Measurements from ENCODE around the gene ZACN.

The ZACN gene

GRCh38 chr17:76079535-76079955 lies 563 bp downstream of the ZACN start:
- H3K4me3 ChIP-seq (ENCODE audit: control insufficient read depth, low read depth, low read length): no peak overlapping the region
- DNase-seq (ENCODE audit: low read depth): no peak

GRCh38 chr17:76079956-76080767 lies 1.2 kb downstream of the ZACN start:
- no peak for DNase-seq (ENCODE audit: low read depth)
- H3K4me3 ChIP-seq (ENCODE audit: control insufficient read depth, low read depth, low read length): no peak overlapping the region
- no peak for TF ChIP-seq CTCF (IDR thresholded peaks at IDR 0.05; ENCODE audit: control insufficient read depth, insufficient read depth, low read depth, low read length, missing control alignments)

More at GRCh38 chr17:76079535-76079955, 563 bp downstream of the ZACN start:
- TF ChIP-seq CTCF (IDR thresholded peaks at IDR 0.05; ENCODE audit: control insufficient read depth, insufficient read depth, low read depth, low read length, missing control alignments): no peak

GRCh38 chr17:76080768-76081287 lies 1.8 kb downstream of the ZACN start:
- no peak for TF ChIP-seq CTCF (IDR thresholded peaks at IDR 0.05; ENCODE audit: control insufficient read depth, insufficient read depth, low read depth, low read length, missing control alignments)
- no peak overlapping the region for H3K4me3 ChIP-seq (ENCODE audit: control insufficient read depth, low read depth, low read length)
- no peak for DNase-seq (ENCODE audit: low read depth)

- TF ChIP-seq CTCF (IDR thresholded peaks at IDR 0.05; ENCODE audit: control insufficient read depth, insufficient read depth, low read depth, low read length, missing control alignments): no peak
- no peak for DNase-seq (ENCODE audit: low read depth)
- H3K4me3 ChIP-seq (ENCODE audit: control insufficient read depth, low read depth, low read length): no peak overlapping the region
Measured at GRCh38 chr17:76081295-76082210, 2.6 kb downstream of the ZACN start.

DNA sequence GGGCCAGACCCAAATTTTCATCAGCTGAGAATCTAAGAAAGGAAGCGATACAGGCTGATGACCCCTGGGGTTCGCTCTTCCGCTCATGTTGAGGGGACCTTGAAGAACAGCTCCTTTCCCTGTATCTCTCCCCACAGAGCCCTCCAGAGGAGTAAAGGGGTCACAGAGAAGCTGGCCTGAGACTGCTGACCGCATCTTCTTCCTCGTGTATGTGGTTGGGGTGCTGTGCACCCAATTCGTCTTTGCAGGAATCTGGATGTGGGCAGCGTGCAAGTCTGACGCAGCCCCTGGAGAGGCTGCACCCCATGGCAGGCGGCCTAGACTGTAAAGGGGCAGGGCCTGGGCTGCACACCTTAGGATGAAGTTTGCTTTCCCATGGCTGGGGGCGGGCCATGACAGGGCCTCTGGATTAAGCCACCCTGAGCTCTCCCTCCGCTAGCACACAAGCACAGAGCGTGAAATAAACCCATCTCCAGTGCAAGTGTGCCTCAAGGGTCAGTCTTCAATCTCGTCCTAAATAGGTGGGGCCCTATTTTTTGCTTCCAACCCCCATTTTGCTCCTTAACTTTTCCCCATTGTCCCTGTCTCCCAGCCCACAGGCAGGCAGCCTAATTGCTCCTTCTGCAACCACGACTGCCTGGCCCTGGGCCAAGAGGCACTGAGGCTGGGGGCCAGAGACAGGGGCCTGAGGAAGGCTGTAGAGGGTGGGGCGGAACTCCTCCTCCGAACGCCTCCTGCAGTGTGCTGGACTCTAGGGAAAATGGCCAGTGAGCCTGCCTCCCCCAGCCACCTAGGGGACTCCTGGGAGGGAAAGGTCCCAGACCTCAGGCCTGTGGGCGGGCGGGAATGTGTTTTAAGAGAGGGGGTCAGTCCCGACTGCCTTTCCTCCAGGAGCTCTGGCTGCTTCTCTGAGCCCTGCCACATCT lies 3.6 kb downstream of the ZACN start:
- no peak for TF ChIP-seq CTCF (IDR thresholded peaks at IDR 0.05; ENCODE audit: control insufficient read depth, insufficient read depth, low read depth, low read length, missing control alignments)
- DNase-seq (ENCODE audit: low read depth): no peak
- H3K4me3 ChIP-seq (ENCODE audit: control insufficient read depth, low read depth, low read length): no peak overlapping the region
